Stimulated activated CD4-positive, alpha-beta T cell treated with anti-CD3 and anti-CD28 coated beads, Interleukin-1b, Interleukin-23, amount 100 ng/mL, for 4 hours (primary cell): Measurements from ENCODE around the gene PDLIM1.

ENCODE experiments used
- DNase-seq, 2 donors: peaks; one replicate each; pipeline ENCODE4 v3.0.0-alpha.2; 2020; ENCODE audit warnings: low read depth in 2 of 2

The PDLIM1 gene

GRCh38 chr10:95263864-95264226 lies 27.0 kb downstream of the PDLIM1 start:
- DNase-seq, result no peak

GRCh38 chr10:95262763-95263518 lies 27.9 kb downstream of the PDLIM1 start:
- DNase-seq, result no peak

GRCh38 chr10:95261926-95262325 lies 28.9 kb downstream of the PDLIM1 start:
- no peak for DNase-seq

- no peak for DNase-seq
Measured at GRCh38 chr10:95260909-95261552, 29.8 kb downstream of the PDLIM1 start.

- DNase-seq, result no peak
Measured at GRCh38 chr10:95260397-95260881, 30.4 kb downstream of the PDLIM1 start.

GRCh38 chr10:95257849-95258248 lies 33.0 kb downstream of the PDLIM1 start:
- DNase-seq, result no peak

- DNase-seq, result no peak
Measured at GRCh38 chr10:95256268-95256667, 34.5 kb downstream of the PDLIM1 start.

GRCh38 chr10:95254629-95255028 lies 36.2 kb downstream of the PDLIM1 start:
- no peak for DNase-seq

- DNase-seq, result no peak
Measured at GRCh38 chr10:95253686-95254085, 37.1 kb downstream of the PDLIM1 start.

- DNase-seq, result no peak
Measured at GRCh38 chr10:95253007-95253406, 37.8 kb downstream of the PDLIM1 start.

- no peak for DNase-seq
Measured at GRCh38 chr10:95250856-95251255, 39.9 kb downstream of the PDLIM1 start.

GRCh38 chr10:95249467-95249866 lies 41.3 kb downstream of the PDLIM1 start:
- DNase-seq, result no peak

GRCh38 chr10:95248989-95249388 lies 41.8 kb downstream of the PDLIM1 start:
- no peak for DNase-seq

GRCh38 chr10:95247881-95248583 lies 42.8 kb downstream of the PDLIM1 start:
- DNase-seq, result no peak

- no peak for DNase-seq
Measured at GRCh38 chr10:95247200-95247880, 43.5 kb downstream of the PDLIM1 start.

GRCh38 chr10:95246582-95247051 lies 44.2 kb downstream of the PDLIM1 start:
- DNase-seq, result peak; percentile 37 to 42

- DNase-seq, result no peak
Measured at GRCh38 chr10:95245425-95246055, 45.3 kb downstream of the PDLIM1 start.

- no peak for DNase-seq
Measured at GRCh38 chr10:95244152-95244551, 46.7 kb downstream of the PDLIM1 start.

GRCh38 chr10:95243318-95243617 lies 47.5 kb downstream of the PDLIM1 start:
- DNase-seq, result no peak

- DNase-seq, result peak in 1 of 2 donors; percentile 7
Measured at GRCh38 chr10:95242581-95243317, 48.1 kb downstream of the PDLIM1 start.

- no peak for DNase-seq
Measured at GRCh38 chr10:95241533-95241932, 49.3 kb downstream of the PDLIM1 start.
